ENCODE data around the gene CXCR4. TPM values are rescaled to one million over a fixed set of nuclear protein-coding genes. Genes with fewer than 3 reads are reported as not detected.
"Not testable (repeated sequence)": the region's sequence is repeated elsewhere in the genome, so short reads cannot be mapped to it uniquely, and the experiment has no call there.

CXCR4 gene
- total and polyA plus RNA-seq, 9 of the 15 experiments (the other 6 are each of a cell fraction or from before 2014, with no cell fraction given), result 0.07 to 0.45 (median 0.17) TPM; not detected in 3

GRCh38 chr2:136071887-136072286, 46.1 kb downstream of the CXCR4 start:
- H3K9ac ChIP-seq (ENCODE audit: insufficient read depth in 1 of 2, low read depth in 2 of 2, low read length in 2 of 2); ATAC-seq; POLR2A ChIA-PET; DNase-seq (ENCODE audit: extremely low read depth in 1 of 4, low spot score in 3 of 4); H3K4me3 ChIP-seq; H3K27me3 ChIP-seq (ENCODE audit: control insufficient read depth in 2 of 2, insufficient read depth in 2 of 2, low read length in 2 of 2); H3K27ac ChIP-seq (ENCODE audit: extremely low read depth, low read depth, low read length); H3K9me3 ChIP-seq (replicated peaks; ENCODE audit: control insufficient read depth, insufficient read depth, low read depth, low read length); CTCF ChIA-PET (ENCODE audit: low intra/inter-chr PET ratio); H3K4me1 ChIP-seq (replicated peaks in 1 of 2; ENCODE audit: control insufficient read depth in 2 of 2, insufficient read depth in 2 of 2, low read length in 2 of 2); BruUV-seq (replicated peaks); in situ Hi-C loops (cut with MboI); H4K20me1 ChIP-seq (replicated peaks; ENCODE audit: control insufficient read depth, insufficient read depth, low read length); H3K9me1 ChIP-seq (ENCODE audit: control insufficient read depth, insufficient read depth, low read length); H3K4me2 ChIP-seq (ENCODE audit: insufficient read depth, low read length); H3K36me3 ChIP-seq (ENCODE audit: control insufficient read depth, insufficient read depth, low read length); H2AFZ ChIP-seq (ENCODE audit: low read depth, low read length); H3K79me2 ChIP-seq (ENCODE audit: control insufficient read depth, insufficient read depth, low read length); FAIRE-seq: not testable (repeated sequence)
- intact Hi-C loops (cut with micrococcal nuclease), result loop anchor here (10.0 kb wide), 1 partner anchor 157 kb away; no protein-coding TSS in a partner anchor
- WGBS (ENCODE audit: insufficient coverage, low coverage, missing lambda C conversion rate), result 0% methylated on average over 4 of the region's 4 CpGs

- Histone ChIP-seq H4K20me1 (replicated peaks; ENCODE audit: control insufficient read depth, insufficient read depth, low read length) (no peaks in the 10 kb centered on the region; the same call in 1 of the 2 replicates), H3K4me2 (ENCODE audit: insufficient read depth, low read length) (no peak overlapping the region), H3K27ac (ENCODE audit: extremely low read depth, low read depth, low read length) (no peak overlapping the region), H3K79me2 (ENCODE audit: control insufficient read depth, insufficient read depth, low read length) (no peaks in the 10 kb centered on the region), H2AFZ (ENCODE audit: low read depth, low read length) (no peak overlapping the region), H3K9me1 (ENCODE audit: control insufficient read depth, insufficient read depth, low read length) (no peaks in the 10 kb centered on the region), H3K9ac (ENCODE audit: insufficient read depth in 1 of 2, low read depth in 2 of 2, low read length in 2 of 2) (no peak overlapping the region), H3K9me3 (replicated peaks; ENCODE audit: control insufficient read depth, insufficient read depth, low read depth, low read length) (no peaks in the 10 kb centered on the region), H3K27me3 (ENCODE audit: control insufficient read depth in 2 of 2, insufficient read depth in 2 of 2, low read length in 2 of 2) (peaks cover 3 to 5% of the 10 kb centered on the region in 2 experiments; a peak in 4 of 5 replicates), H3K36me3 (ENCODE audit: control insufficient read depth, insufficient read depth, low read length) (no peaks in the 10 kb centered on the region), H3K4me1 (replicated peaks in 1 of 2; ENCODE audit: control insufficient read depth in 2 of 2, insufficient read depth in 2 of 2, low read length in 2 of 2) (no peaks in the 10 kb centered on the region), H3K4me3 (no peak overlapping the region)
- FAIRE-seq, result no peak
- in situ Hi-C loops (cut with MboI), result no loop called here
- no peak for DNase-seq (ENCODE audit: extremely low read depth in 1 of 4, low spot score in 3 of 4)
- no peak for ATAC-seq
- WGBS (ENCODE audit: insufficient coverage, low coverage, missing lambda C conversion rate), result 11% methylated on average over 4 of the region's 4 CpGs
- CTCF ChIA-PET (ENCODE audit: low intra/inter-chr PET ratio), result no interaction called here
- POLR2A ChIA-PET, result no interaction called here
- BruUV-seq (replicated peaks), result no TSS peak
- no peak for TF ChIP-seq SP2 (IDR thresholded peaks at IDR 0.05; ENCODE audit: extremely low read depth, low read depth, low read length, poor library complexity, severe bottlenecking)
- TF ChIP-seq PRPF4 (IDR thresholded peaks at IDR 0.05; ENCODE audit: insufficient read depth, low read depth, low read length, poor library complexity, severe bottlenecking), result no peak
- no peak for TF ChIP-seq ELF1 (tag; IDR thresholded peaks at IDR 0.05)
- no peak for TF ChIP-seq THRAP3 (IDR thresholded peaks at IDR 0.05; ENCODE audit: borderline replicate concordance)
- no peak for TF ChIP-seq NFATC3 (IDR thresholded peaks at IDR 0.05)
- no peak for TF ChIP-seq BRF2 (IDR thresholded peaks at IDR 0.05; ENCODE audit: borderline replicate concordance, insufficient read depth, insufficient read length)
- TF ChIP-seq IRF9 (tag; IDR thresholded peaks at IDR 0.05), result no peak
- TF ChIP-seq ZNF766 (CRISPR knock-in tag; conservative IDR thresholded peaks at IDR 0.05), result no peak
- no peak for TF ChIP-seq KDM5B (IDR thresholded peaks at IDR 0.05; ENCODE audit: insufficient replicate concordance, low read depth, low read length)
- TF ChIP-seq ARNT (IDR thresholded peaks at IDR 0.05), result no peak
- intact Hi-C loops (cut with micrococcal nuclease), result loop anchor here (10.0 kb wide), 1 partner anchor 156 kb away; no protein-coding TSS in a partner anchor
Measured at GRCh38 chr2:136070913-136071312, 47.0 kb downstream of the CXCR4 start.

All from K562 (cell line).